Left renal pelvis (tissue), 4 donors: ENCODE data around the gene EPS15. TPM values are rescaled to one million over a fixed set of nuclear protein-coding genes. Genes with fewer than 3 reads are reported as not detected.
"Not testable (repeated sequence)": the region's sequence is repeated elsewhere in the genome, so short reads cannot be mapped to it uniquely, and the experiment has no call there.

Source experiments
- DNase-seq, 4 donors: peaks; one replicate each; pipeline ENCODE4 v3.0.0-alpha.2; 2013; ENCODE audit warnings: low read depth in 4 of 4, low spot score in 3 of 4
- polyA plus RNA-seq, 4 donors: library from polyadenylated mRNA; unstranded; fragments of 120-200 nt; gene quantifications; one replicate each; pipeline ENCODE4 v1.2.1, GENCODE V29; 2013; ENCODE audit not compliant: insufficient read length in 4 of 4

Gene EPS15
- polyA plus RNA-seq, 4 donors = 42.9 to 47.3 (median 45.2) TPM

DNA sequence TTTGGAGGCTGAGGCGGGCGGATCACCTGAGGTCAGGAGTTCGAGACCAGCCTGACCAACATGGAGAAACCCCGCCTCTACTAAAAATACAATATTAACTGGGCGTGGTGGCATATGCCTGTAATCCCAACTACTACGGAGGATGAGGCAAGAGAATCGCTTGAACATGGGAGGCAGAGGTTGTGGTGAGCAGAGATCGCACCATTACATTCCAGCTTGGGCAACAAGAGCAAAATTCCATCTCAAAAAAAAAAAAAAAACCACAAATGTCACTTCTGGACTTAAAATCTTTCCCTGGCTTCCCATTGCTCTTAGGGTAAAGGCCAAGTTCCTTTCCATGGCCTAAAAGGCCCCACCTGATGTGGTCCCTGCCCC is 194.1 kb downstream of the EPS15 start:
- not testable (repeated sequence) for DNase-seq

DNA sequence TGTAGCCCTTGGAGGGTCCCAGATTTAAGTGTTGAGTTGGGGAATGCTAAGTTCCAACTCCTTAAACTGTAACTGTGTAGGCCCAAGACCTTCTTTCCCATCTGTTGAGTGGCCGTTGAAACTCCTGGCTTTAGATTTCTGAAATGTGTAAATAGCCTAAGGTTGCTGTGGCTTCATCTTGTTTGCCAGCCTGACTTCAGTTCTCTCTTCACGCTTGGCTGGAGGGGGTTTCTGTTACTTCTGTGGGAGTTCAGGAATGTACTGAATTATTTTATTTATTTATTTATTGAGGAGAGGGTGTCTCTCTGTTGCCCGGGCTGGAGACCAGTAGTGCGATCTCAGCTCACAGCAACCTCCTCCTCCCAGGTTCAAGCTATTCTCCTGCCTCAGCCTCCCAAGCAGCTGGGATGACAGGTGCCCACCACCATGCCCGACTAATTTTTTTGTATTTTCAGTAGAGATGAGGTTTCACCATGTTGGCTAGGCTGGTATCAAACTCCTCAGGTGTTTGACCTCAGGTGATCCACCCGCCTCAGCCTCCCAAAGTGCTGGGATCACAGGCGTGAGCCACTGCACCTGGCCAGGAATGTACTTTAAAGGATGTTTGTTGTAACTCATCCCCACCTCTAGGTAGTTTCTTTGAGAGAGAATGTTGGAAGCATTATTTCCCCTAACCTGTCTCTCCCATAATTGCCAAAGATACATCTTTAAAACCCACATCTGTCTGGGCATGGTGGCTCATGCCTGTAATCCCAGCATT is 194.6 kb downstream of the EPS15 start:
- no peak for DNase-seq

DNA sequence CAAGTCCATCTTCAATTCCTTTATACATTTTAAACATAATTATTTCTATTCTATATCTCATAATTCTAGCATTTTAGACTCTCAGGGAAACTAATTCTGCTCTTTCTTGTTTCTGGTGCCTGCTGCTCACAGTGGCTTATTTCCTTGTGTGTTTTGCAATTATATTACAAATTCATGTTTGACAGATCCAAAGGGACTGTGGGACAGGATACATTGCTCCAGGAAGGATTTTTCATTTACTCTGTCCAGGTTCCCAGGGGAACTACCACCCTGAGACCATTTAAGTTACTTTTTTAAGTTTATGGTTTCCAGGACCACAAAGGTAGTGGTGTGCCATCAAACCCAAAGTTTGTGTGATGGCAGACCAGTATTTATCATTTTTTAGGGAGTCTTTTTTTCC is 195.3 kb downstream of the EPS15 start:
- DNase-seq = no peak

DNA sequence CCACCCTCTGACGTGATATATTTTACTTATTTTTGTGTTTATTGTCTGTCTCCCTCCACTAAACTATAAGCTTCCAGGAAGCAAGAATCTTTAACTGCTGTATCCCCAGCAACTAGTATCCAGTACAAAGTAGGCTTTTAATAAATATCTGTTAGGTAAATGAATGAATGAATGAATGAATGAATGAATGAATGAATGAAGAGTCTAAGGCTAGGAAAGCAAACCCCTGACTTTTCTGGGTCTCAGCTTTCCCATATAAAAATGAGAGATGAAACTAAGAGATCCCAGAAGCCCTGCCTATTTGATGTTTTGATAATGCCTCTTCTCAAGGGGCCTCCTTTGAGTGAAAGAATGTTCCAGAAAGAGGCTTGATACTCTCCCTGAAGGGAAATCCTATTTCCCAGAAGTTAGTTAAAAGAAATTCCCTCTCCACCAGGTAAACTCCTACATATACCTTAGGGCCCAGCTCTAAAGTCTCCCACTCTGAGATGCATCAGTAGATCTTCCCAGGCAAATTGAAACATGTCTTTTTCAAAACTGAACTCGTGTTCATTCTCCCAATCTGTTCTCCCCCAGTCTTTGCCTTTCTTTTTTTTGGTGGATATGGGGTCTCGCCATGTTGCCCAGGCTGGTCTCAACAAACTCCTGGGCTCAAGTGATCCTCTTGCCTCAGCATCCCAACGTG is 196.5 kb downstream of the EPS15 start:
- no peak for DNase-seq

DNA sequence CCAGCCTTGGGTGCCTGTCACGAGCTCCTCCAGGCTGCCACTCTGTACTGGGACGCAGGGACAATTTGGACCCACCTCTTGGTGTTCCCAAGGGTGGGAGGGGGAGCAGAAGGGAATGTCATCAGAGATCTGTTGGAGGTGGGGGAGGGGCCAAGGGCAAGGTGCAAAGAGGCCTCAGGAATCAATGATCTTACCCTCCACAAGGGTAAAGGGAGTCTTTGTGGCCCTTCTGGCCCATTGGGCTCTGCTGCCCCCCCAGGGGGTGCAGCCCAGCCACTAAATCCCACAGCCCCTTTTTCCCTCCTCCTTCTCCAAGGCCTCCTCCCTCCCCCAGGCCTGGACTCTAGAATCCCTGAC is 197.2 kb downstream of the EPS15 start:
- DNase-seq = no peak

DNA sequence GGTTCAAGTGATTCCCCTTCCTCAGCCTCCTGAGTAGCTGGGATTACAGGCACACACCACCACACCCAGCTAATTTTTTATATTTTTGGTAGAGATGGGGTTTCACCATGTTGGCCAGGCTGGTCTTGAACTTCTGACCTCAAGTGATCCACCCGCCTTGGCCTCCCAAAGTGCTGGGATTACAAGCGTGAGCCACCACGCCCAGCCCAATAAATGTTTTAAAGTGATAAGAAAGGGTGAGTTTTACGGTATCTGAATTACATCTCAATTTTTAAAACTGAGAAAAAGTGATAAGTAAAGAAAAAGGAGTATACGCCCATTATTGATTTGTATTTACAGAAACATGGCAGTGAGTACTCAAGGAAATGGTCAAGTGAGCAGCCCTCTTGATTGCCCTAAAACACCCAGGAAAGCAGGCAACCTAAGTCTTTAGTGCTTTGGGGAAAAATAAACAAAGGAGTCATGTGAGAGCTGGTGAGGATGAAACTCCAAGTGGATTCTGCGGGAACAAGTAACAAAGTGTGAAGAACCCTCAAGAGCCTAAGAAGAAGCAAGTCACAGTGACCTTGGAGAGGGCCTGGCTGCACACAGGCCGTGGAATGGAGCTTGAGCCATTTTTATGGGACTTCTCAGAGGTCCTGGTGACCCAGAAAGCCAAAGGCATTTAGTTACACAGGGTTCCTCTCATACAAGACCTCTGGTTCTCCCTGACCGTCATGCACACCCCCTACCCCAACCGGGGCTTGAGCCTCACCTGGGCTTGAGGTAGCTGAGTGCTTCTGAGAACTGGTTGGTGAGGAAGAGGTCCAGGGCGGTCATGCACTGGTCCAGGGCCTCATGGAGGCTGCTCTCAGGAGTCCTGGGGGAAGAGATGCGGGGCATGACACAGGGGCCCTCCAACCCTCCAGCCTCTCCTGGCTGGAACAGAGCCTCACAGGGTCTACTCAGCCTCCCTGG is 197.8 kb downstream of the EPS15 start:
- DNase-seq = no peak

DNA sequence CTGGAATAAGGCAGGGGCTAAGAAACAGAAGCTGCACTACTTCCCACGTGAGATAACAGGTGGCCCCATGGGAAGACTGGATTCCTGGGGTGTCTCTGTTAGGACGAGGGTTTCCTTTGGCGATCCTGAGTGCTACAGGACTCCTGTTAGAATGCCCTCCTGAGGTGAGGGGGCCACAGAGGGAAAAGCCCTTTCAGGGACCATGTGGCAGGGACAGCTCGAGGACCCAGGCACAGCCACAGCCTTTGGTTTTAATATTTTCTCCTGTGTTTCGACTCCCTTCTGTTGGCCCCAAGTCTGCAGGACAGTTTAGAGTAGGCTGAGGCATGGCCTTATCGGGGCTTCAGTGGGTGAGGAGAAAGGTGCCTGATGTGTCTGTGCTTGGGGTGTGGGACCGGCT is 201.3 kb downstream of the EPS15 start:
- DNase-seq = no peak

DNA sequence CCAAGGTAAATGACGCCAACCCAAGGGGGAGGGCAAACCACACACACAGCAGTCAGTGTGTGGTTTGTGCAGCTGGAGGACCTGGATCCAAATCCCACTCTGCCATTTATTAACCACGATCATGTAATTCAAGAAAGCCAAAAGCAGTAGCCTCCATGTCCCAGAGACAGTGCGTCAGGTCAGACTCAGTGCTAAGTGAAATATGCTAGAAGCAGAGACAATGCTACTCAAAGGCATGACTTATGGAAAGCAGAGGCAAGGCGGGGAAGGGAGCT is 202.3 kb downstream of the EPS15 start:
- DNase-seq = no peak

DNA sequence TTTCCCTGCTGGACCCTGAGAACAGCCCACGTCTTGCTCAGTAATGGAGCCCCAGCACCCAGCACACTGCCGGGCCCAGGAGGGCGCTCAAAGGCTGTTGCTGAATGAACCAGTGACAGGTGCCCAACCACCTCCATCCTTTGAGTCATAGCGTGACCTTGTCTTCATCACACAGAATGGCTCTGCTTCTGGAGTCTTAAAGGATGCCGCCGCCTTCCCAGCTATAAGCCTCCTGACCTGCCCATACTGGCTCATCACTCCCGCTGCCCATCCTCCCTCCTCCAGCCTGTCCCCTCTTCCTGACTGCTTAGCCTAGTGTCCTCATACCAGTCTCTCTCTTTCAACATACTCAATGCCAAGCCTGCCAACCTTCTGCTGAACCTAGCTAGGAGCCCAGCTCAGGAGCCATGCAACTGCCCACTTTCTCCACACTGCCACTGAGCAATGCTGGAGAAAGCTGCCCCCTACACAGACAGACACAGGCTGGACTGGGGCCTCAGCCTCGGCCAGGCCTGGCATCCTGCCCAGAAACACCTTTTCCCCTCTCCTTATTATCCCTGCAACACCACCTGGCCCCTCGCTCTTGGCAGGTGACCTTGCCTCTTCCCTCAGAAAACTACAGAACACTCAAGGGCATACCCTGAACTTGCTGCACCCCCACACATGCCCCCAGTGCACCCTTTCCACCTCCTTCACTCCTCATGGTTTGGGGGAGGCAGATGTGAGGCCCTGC is 202.8 kb downstream of the EPS15 start:
- DNase-seq = no peak

DNA sequence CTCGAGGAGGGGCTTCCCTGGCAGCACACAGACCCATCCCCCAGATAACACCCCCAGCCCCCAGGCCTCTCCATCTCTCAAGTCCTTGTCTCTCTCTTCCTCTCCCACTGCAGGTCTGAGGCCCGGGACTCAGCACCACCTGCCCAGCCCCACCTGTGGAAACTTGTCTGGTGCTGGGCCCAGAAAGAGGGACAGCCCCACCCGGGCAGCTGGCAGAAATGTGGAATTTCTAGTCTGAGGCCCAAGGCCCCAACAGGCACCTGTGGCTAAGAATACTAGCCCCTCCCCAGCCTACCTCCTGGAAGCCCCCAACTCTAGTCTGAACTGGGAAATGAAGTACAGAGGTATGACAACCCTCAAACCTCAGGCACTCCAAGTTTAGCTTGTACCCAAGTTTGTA is 204.1 kb downstream of the EPS15 start:
- no peak for DNase-seq

DNA sequence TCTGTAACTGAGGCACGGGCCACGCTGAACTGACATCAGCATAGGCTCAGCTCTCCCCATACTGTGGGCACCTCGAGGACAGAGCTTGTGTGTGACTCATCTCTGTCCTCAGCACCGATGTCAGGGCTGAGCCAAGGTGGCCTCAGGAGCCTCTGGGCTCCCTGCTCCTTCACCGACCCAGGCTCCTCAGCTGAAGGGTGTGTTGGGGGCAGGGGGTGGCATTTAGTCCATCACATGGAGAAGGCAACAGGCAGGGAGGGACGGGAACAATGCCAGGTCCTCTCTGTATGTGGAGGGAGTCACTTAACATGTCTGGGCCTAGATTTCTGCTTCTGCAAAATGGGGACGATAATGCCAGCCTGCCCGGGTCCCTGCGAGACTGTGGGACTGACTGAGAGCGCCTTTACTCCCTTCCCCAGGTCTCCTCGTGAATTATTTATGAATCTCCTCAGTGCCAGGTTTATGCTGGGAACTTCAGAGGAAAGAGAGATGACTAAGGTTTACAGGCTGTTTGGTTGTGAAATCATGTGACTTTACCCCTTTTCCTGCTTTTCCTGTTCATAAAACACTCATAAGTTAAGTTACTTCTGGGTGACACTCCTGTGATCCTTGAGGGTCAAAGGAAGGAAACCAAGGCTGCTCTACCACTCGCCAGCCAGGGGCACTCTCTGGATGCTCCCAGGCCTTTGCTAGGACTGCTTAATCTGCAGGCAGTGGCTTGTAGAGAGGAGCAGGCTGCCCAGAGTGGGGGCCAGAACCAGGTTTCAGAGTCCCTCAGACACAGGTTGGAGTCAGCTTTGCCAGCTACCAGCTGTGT is 204.9 kb downstream of the EPS15 start:
- no peak for DNase-seq

DNA sequence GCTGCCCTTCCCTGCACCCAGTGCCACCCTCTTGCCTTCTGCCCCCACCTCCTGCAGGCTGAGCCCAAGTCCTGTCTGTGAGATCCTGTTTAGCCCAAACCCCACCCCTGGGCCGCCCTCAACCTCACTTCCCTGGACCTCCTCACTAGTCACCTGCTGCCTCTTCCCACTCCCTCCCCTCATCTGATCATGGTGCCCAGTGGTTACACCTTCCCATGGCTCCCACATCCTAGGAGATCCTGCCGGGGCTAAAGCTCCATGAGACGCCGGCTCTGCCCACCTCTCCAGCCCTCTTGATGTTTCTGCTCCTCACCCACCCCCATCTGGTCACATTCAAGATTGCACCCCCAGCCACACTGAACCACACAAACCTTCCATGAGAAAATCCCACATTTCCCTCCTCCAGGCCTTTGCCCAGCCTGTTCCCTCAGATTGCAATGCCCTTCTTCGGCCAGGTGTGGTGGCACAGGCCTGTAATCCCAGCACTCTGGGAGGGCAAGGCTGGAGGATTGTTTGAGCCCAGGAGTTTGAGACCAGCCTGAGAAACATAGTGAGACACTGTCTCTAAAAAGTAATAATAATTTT is 205.7 kb downstream of the EPS15 start:
- no peak for DNase-seq

DNA sequence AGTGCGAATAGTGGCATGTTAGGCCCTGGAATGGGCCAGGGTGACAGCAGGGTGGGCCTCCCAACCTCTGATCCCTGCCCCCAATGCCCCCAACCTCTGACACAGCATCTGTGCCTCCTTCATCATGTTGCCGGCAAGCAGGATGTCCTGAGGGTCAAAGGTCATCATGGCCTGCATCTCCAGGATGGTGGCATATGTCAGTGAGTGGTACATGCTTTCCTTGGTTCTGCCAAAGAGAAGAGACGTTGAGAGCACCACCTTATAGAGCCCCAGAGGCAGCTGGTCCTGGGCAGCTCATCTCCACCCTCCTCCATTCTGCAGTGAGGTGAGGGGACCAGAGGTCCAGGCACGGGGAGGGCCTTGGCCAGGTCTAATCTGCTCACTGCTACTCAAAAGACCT is 206.3 kb downstream of the EPS15 start:
- no peak for DNase-seq

DNA sequence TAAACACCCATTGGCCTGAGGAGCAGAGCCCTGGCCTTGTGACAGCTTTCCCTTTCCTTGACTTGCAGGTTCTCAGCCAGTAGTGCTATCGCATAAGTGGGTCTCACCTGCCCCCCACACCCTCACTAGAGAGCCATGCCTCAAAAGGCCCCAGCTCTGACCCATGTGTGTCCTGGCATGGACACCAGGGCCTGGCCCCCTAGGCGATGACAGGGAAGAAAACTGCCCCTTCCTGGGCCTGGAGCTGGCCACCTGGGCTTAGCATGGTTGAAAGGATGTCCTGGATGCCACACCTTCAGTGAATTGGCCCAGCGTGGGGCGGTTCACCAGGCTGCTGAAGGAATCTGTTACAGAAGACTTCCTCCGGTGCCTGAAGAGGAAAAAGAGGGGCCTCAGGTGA is 207.2 kb downstream of the EPS15 start:
- no peak for DNase-seq

DNA sequence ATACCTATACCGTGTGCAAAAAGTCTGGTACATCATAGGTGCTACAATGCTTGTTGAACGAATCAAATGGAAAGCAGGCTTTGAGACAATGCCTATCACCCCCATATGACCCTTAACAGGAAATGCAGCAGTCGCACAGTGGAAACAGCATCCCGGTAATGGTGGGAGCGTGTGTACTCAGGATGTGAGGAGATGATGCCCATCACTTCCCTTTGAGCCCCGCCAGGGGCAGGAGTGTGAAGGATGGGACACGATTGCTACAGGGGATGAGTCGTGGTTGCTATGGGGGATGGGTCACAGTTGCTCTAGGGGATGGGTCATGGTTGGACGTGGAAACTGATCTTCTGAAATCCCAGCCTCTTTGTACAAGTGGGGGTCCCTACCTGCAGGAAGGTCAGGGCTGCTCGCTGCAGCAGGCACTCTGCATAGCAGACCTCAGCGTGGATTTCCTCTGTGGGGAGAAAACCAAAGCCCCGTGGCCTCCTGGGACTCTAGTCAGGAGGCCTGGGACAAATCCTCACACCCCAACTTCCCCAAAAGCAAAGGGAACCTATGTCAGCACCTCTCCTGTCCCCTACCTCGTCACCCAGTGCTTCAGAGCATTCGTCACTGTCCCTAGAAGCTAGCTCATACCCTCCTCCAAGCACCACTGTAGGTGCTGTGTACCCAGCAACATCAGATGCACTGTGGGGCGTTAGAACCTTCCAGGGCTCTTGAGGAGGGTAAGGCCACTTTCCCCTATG is 208.0 kb downstream of the EPS15 start:
- DNase-seq = no peak

DNA sequence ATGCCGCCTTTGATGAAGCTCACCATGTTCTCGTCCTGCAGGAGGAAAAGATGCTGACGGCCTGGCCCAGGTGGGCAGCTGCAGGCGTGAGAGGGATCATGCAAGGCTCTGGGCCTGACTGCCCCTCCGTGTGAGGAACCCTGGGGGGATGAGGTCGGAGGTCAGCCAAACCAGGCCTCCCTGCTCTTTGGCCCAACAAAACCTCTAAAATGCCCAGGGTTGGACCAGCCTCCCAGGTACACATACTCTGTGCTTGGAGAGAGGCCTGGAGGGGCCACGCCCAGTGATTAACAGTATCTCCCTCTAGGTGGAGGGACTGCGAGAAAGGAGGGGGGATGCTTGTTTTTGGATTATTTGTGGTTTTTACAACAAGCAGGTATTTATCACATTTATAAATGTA is 209.8 kb downstream of the EPS15 start:
- DNase-seq = no peak

DNA sequence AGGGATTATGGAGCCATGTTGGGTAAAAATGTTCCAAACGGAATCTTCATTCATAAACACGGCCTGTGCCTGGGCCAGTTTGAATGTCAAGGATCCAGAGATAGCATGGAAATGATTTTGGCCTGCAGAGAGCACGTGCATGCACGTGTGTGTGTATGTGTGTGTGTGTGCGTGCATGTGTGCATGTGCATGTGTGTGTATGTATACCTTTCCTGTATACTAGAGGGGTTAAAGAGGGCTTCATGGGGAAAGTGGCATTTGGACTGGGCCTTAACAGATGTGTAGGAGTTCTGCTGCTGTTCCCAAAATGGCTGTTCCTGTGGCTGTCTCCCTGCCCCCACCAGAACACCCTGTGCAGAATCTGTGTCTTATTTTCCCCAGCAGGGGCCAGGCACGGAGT is 210.4 kb downstream of the EPS15 start:
- no peak for DNase-seq

DNA sequence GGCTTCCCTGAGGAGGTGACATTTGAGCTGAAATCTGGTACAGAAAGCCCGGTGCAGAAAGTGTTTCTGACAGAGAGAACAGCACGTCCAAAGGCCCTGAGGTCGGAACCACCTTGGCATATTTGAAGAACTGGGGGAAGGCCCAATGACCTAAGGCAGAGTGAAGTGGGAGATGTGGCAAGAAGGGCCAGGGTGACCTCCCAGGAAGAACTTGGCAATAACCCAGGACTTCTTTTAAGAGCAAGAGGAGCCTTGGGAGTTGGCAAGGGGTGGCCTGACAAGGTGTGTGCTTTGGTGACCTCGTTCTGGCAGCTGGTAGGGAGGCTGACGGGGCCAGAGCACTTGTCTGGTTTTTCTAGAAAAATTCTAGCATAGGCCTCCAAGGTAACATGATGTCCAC is 212.1 kb downstream of the EPS15 start:
- DNase-seq = no peak

DNA sequence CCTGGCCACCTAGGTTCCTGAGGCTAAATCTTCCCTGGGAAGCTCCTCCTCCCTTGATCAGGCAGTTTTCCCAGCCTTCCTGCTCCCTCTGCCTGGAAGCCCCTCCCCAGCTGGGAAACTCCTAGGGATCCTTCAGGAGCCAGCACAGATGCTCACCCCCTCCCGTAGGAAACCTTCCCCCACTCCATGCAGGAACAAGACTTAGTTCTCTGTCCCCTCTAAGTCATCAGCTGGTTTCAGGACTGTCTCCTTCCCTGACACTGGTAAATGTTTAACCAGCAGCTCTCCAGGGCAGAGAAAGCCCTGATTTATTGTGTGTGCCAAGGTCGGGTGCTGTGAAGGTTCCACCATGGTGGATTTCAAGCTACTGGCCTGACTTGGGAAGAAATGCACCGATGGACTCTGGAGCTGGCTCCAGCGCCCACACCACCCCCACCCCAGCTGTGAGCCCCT is 213.7 kb downstream of the EPS15 start:
- peak in 2 of 4 donors; percentile 42 to 54 for DNase-seq
